ENCODE data around the gene ZSWIM3. TPM values are rescaled to one million over a fixed set of nuclear protein-coding genes. Genes with fewer than 3 reads are reported as not detected.

Gene ZSWIM3
- total and polyA plus RNA-seq, 5 donors from 2014 or later: 0.90 to 4.2 (median 2.2) TPM

DNA sequence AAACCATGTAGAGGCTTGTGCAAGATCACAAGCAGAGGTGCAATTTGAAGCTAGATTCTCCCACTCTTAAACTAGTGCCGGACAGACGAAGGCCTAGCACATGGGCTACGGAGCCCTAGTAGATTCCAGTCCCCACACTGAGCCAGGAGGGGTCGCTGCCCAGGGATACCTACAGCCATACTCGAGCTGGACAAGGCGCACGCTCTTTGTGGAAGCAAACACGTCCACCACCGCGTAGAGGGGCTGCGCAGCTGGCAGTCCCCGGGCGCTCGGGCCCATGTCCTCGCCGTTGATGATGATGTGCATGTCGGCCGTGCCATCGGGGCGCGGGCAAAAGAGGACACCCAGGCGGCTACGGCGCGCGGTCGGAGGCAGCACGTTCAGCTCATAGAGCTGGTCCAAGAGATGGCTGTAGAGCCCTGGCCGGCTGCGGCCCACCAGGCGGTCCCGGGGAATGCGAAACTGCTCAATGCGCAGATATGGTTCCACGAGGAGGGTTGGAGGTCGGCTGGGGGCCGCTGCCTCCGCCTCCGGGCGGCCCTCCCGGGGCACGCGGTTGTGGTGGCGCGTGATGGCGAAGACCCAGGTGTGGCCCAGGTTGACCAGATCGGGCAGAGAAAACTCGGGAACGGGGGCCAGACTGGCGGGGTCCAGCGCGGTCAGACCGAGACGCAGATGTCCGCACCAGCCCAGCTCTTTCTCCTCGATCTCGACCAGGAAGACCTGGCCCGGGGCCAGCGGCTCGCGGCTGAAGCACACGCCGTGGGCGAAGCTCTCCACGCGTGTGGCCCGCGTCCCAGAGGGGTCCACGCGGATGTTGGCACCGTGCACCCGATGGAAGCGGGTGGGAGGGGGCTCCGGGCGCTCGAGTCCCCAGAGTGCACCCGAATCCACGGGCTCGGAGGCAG lies 32.9 kb downstream of the ZSWIM3 start:
- peak overlapping the region; percentile 50 for H3K4me3 ChIP-seq (ENCODE audit: low read depth, low read length)
- no peaks in the 10 kb centered on the region for H3K27me3 ChIP-seq (ENCODE audit: control insufficient read depth, insufficient read depth, low read length)
- DNase-seq: peak in 2 of 3 donors; percentile 52 to 66
- H3K27ac ChIP-seq (ENCODE audit: insufficient read depth, low read length, poor library complexity, severe bottlenecking): peak overlapping the region; percentile 67
- Mint-ChIP-seq H3K36me3 (peaks cover 14% of the 10 kb centered on the region), H3K4me3 (peak overlapping the region; percentile 93 to 94 (median 94)), H3K27me3 (no peaks in the 10 kb centered on the region), H3K9me3 (no peaks in the 10 kb centered on the region), H3K4me1 (peaks cover 15 to 63% (median 27%) of the 10 kb centered on the region in 4 donors), H3K27ac (peak overlapping the region; percentile 89 to 97 (median 95))
- no peaks in the 10 kb centered on the region for H3K9me3 ChIP-seq (ENCODE audit: control insufficient read depth in 2 of 2, low read length in 2 of 2)
- peak; percentile 37 to 38 for ATAC-seq (ENCODE audit: low read depth in 2 of 2)
- peaks cover 36% of the 10 kb centered on the region for H3K4me1 ChIP-seq (ENCODE audit: control insufficient read depth, insufficient read depth, low read length, poor library complexity, severe bottlenecking)
- H3K36me3 ChIP-seq (ENCODE audit: control insufficient read depth, insufficient read depth, low read length): peaks cover 11% of the 10 kb centered on the region

DNA sequence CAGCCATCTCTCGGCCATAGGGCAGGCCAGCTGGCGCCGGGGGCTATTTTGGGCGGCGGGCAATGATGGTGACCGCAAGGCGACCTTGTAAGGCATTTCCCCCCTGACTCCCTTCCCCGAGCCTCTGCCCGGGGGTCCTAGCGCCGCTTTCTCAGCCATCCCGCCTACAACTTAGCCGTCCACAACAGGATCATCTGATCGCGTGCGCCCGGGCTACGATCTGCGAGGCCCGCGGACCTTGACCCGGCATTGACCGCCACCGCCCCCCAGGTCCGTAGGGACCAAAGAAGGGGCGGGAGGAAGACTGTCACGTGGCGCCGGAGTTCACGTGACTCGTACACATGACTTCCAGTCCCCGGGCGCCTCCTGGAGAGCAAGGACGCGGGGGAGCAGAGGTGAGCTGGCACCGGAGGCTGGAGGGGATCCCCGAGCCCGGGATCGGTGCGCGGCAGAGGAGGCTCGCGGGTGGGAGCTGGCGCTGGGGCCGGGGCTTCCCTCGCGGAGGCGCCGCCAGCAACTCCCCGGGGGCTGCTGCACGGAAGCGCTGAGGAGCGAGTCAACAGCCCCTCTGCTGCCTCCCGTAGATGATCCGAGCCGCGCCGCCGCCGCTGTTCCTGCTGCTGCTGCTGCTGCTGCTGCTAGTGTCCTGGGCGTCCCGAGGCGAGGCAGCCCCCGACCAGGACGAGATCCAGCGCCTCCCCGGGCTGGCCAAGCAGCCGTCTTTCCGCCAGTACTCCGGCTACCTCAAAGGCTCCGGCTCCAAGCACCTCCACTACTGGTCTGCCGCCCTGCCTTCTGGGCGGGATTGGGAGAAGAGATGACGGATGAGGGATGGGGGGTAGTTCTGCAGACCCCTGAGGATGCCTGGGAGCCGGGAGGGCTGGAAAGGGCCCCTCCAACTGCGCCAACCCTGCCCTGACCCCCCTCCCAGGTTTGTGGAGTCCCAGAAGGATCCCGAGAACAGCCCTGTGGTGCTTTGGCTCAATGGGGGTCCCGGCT lies 33.9 kb downstream of the ZSWIM3 start, which contains the start of the genes CTSA and NEURL2:
Gene CTSA (plus strand): TSS at position 351 of the 999 bp plus-strand sequence. CDS start 234 bp downstream, at position 585.
Gene NEURL2 (minus strand): TSS at position 224 of the 999 bp plus-strand sequence. CDS start 217 bp downstream, at position 7.
- H3K9me3 Mint-ChIP-seq: no peaks in the 10 kb centered on the region
- H3K4me3 Mint-ChIP-seq: peak within 1 kb of the TSS; percentile 93 to 94 (median 94)
- peaks cover 15 to 59% (median 27%) of the 10 kb centered on the region in 4 donors for H3K4me1 Mint-ChIP-seq

GRCh38 chr20:45892049-45892825 lies 34.8 kb downstream of the ZSWIM3 start:
- Mint-ChIP-seq H3K4me3 (peak overlapping the region; percentile 93 to 94 (median 94)), H3K4me1 (peaks cover 15 to 55% (median 27%) of the 10 kb centered on the region in 4 donors)
- no peak for DNase-seq

More for the DNA sequence above, 33.9 kb downstream of the ZSWIM3 start, which contains the start of the genes CTSA and NEURL2:
- peaks cover 15% of the 10 kb centered on the region for H3K36me3 ChIP-seq (ENCODE audit: control insufficient read depth, insufficient read depth, low read length)
- Mint-ChIP-seq H3K36me3 (peaks cover 14% of the 10 kb centered on the region), H3K27ac (peak within 1 kb of the TSS; percentile 89 to 97 (median 95)), H3K27me3 (no peaks in the 10 kb centered on the region)
- DNase-seq (peak; percentile 80 to 89 (median 80)), ATAC-seq (ENCODE audit: low read depth in 2 of 2) (peak; percentile 73 to 76)
- peaks cover 35% of the 10 kb centered on the region for H3K4me1 ChIP-seq (ENCODE audit: control insufficient read depth, insufficient read depth, low read length, poor library complexity, severe bottlenecking)
- peak within 1 kb of the TSS; percentile 67 for H3K27ac ChIP-seq (ENCODE audit: insufficient read depth, low read length, poor library complexity, severe bottlenecking)
- H3K9me3 ChIP-seq (ENCODE audit: control insufficient read depth in 2 of 2, low read length in 2 of 2): no peaks in the 10 kb centered on the region
- H3K27me3 ChIP-seq (ENCODE audit: control insufficient read depth, insufficient read depth, low read length): no peaks in the 10 kb centered on the region
- H3K4me3 ChIP-seq (ENCODE audit: low read depth, low read length): peak within 1 kb of the TSS; percentile 73

DNA sequence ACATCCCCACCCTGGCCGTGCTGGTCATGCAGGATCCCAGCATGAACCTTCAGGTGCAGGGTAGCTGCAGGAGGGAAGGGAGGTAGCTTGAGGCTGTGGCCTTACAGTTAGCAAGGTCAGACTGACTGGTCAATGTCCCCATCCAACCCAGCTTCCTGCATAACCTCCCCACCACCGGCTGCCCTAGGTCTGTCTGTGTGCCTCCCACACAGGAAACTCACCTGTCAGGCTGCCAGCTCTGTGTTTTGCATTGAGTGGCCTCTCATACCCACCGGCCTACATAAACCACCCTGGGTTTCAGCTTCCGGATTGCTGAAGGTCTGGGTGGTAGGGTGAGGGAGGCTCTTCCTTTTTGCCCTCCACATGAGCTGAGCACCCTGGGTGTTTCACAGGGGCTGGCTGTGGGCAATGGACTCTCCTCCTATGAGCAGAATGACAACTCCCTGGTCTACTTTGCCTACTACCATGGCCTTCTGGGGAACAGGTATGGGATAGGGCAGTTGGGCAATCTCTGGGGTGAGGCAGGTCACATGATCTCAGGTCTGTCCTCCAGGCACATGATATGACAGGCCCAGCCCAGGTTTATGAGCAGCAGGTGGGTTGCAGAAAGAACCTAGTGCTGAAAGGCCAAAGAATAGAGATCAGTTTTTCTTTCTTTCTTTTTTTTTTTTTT lies 35.5 kb downstream of the ZSWIM3 start:
- DNase-seq (peak in 1 of 3 donors; percentile 67), ATAC-seq (ENCODE audit: low read depth in 2 of 2) (peak; percentile 33 to 35)
- Histone ChIP-seq H3K27ac (ENCODE audit: insufficient read depth, low read length, poor library complexity, severe bottlenecking) (peak overlapping the region; percentile 9), H3K4me1 (ENCODE audit: control insufficient read depth, insufficient read depth, low read length, poor library complexity, severe bottlenecking) (peaks cover 35% of the 10 kb centered on the region), H3K27me3 (ENCODE audit: control insufficient read depth, insufficient read depth, low read length) (no peaks in the 10 kb centered on the region), H3K36me3 (ENCODE audit: control insufficient read depth, insufficient read depth, low read length) (peaks cover 27% of the 10 kb centered on the region), H3K4me3 (ENCODE audit: low read depth, low read length) (peak overlapping the region; percentile 73), H3K9me3 (ENCODE audit: control insufficient read depth in 2 of 2, low read length in 2 of 2) (no peaks in the 10 kb centered on the region)
- H3K27ac Mint-ChIP-seq: peak overlapping the region; percentile 80 to 95 (median 89)
- H3K9me3 Mint-ChIP-seq: no peaks in the 10 kb centered on the region
- peak overlapping the region; percentile 93 to 94 (median 94) for H3K4me3 Mint-ChIP-seq
- peaks cover 15 to 51% (median 25%) of the 10 kb centered on the region in 4 donors for H3K4me1 Mint-ChIP-seq
- H3K27me3 Mint-ChIP-seq: no peaks in the 10 kb centered on the region
- peaks cover 18% of the 10 kb centered on the region for H3K36me3 Mint-ChIP-seq

More at GRCh38 chr20:45892049-45892825, 34.8 kb downstream of the ZSWIM3 start:
- peaks cover 15% of the 10 kb centered on the region for H3K36me3 Mint-ChIP-seq
- peaks cover 23% of the 10 kb centered on the region for H3K36me3 ChIP-seq (ENCODE audit: control insufficient read depth, insufficient read depth, low read length)
- ATAC-seq (ENCODE audit: low read depth in 2 of 2): no peak
- peak overlapping the region; percentile 67 for H3K27ac ChIP-seq (ENCODE audit: insufficient read depth, low read length, poor library complexity, severe bottlenecking)
- H3K27me3 Mint-ChIP-seq: no peaks in the 10 kb centered on the region
- H3K27me3 ChIP-seq (ENCODE audit: control insufficient read depth, insufficient read depth, low read length): no peaks in the 10 kb centered on the region
- no peaks in the 10 kb centered on the region for H3K9me3 Mint-ChIP-seq
- H3K4me3 ChIP-seq (ENCODE audit: low read depth, low read length): peak overlapping the region; percentile 73
- peaks cover 35% of the 10 kb centered on the region for H3K4me1 ChIP-seq (ENCODE audit: control insufficient read depth, insufficient read depth, low read length, poor library complexity, severe bottlenecking)
- peak overlapping the region; percentile 61 to 89 (median 80) for H3K27ac Mint-ChIP-seq
- H3K9me3 ChIP-seq (ENCODE audit: control insufficient read depth in 2 of 2, low read length in 2 of 2): no peaks in the 10 kb centered on the region

DNA sequence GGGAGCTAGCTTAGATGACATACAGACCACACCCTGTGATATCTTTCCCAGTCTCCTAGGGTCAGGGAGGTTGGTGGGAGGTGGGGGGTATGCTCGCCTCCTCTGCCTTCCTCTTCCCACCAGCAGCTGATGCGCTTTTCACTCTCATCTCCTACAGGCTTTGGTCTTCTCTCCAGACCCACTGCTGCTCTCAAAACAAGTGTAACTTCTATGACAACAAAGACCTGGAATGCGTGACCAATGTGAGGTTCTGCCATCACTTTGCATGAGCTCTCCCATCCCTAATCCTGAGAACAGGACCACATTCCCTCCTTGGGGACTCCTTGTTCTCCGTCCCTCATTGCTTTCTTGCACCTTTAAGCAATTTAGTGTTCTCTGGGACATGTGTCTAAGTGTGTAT lies 36.4 kb downstream of the ZSWIM3 start:
- Histone ChIP-seq H3K36me3 (ENCODE audit: control insufficient read depth, insufficient read depth, low read length) (peaks cover 35% of the 10 kb centered on the region), H3K27ac (ENCODE audit: insufficient read depth, low read length, poor library complexity, severe bottlenecking) (peak overlapping the region; percentile 25), H3K4me1 (ENCODE audit: control insufficient read depth, insufficient read depth, low read length, poor library complexity, severe bottlenecking) (peaks cover 35% of the 10 kb centered on the region), H3K4me3 (ENCODE audit: low read depth, low read length) (no peak overlapping the region), H3K27me3 (ENCODE audit: control insufficient read depth, insufficient read depth, low read length) (no peaks in the 10 kb centered on the region), H3K9me3 (ENCODE audit: control insufficient read depth in 2 of 2, low read length in 2 of 2) (no peaks in the 10 kb centered on the region)
- Mint-ChIP-seq H3K9me3 (no peaks in the 10 kb centered on the region), H3K36me3 (peaks cover 18% of the 10 kb centered on the region), H3K4me3 (peak overlapping the region; percentile 47 to 94 (median 90)), H3K4me1 (peaks cover 15 to 46% (median 25%) of the 10 kb centered on the region in 4 donors), H3K27me3 (no peaks in the 10 kb centered on the region), H3K27ac (peak overlapping the region; percentile 65 to 90 (median 80))
- no peak for ATAC-seq (ENCODE audit: low read depth in 2 of 2)
- DNase-seq: no peak

DNA sequence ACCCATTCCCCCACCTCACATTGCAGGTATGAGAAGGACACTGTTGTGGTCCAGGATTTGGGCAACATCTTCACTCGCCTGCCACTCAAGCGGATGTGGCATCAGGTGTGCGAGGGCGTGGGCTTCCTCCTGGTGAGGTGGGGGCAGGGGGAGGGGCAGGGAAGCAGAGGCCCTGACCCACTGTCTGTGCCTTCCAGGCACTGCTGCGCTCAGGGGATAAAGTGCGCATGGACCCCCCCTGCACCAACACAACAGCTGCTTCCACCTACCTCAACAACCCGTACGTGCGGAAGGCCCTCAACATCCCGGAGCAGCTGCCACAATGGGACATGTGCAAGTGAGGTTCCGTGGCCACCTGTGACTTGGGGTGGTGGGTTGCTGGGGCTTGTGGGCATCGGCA lies 37.4 kb downstream of the ZSWIM3 start:
- H3K4me3 ChIP-seq (ENCODE audit: low read depth, low read length): no peak overlapping the region
- peaks cover 40% of the 10 kb centered on the region for H3K36me3 ChIP-seq (ENCODE audit: control insufficient read depth, insufficient read depth, low read length)
- Mint-ChIP-seq H3K9me3 (no peaks in the 10 kb centered on the region), H3K4me3 (peak overlapping the region in 1 of 4 donors; percentile 38), H3K36me3 (peaks cover 18% of the 10 kb centered on the region), H3K4me1 (peaks cover 12 to 40% (median 25%) of the 10 kb centered on the region in 4 donors), H3K27ac (no peak overlapping the region), H3K27me3 (no peaks in the 10 kb centered on the region)
- H3K9me3 ChIP-seq (ENCODE audit: control insufficient read depth in 2 of 2, low read length in 2 of 2): no peaks in the 10 kb centered on the region
- H3K27me3 ChIP-seq (ENCODE audit: control insufficient read depth, insufficient read depth, low read length): no peaks in the 10 kb centered on the region
- peaks cover 34% of the 10 kb centered on the region for H3K4me1 ChIP-seq (ENCODE audit: control insufficient read depth, insufficient read depth, low read length, poor library complexity, severe bottlenecking)
- DNase-seq: no peak
- no peak overlapping the region for H3K27ac ChIP-seq (ENCODE audit: insufficient read depth, low read length, poor library complexity, severe bottlenecking)
- no peak for ATAC-seq (ENCODE audit: low read depth in 2 of 2)
